ENCODE data around the gene LGI2.

DNA sequence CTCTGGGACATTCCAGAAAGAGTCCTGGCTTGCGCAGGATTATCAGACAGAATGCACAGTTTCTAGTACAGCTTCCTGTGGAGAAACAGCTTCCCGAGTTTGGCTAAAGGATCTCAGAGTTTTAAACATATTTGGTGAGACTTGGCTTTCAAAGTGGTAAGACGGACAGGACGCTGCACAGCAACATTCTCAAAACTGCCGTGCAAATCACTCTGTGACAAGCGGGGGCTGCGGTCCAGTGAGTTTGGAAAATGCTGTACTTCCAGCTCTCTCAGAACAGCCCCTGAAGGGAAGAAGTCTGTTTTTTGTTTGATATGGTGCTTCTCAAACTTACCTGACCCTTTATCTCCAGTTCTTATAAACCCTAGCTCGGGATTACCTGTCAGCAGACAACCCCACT, 18.1 kb downstream of the LGI2 start:
- TF ChIP-seq, protein P1, sequence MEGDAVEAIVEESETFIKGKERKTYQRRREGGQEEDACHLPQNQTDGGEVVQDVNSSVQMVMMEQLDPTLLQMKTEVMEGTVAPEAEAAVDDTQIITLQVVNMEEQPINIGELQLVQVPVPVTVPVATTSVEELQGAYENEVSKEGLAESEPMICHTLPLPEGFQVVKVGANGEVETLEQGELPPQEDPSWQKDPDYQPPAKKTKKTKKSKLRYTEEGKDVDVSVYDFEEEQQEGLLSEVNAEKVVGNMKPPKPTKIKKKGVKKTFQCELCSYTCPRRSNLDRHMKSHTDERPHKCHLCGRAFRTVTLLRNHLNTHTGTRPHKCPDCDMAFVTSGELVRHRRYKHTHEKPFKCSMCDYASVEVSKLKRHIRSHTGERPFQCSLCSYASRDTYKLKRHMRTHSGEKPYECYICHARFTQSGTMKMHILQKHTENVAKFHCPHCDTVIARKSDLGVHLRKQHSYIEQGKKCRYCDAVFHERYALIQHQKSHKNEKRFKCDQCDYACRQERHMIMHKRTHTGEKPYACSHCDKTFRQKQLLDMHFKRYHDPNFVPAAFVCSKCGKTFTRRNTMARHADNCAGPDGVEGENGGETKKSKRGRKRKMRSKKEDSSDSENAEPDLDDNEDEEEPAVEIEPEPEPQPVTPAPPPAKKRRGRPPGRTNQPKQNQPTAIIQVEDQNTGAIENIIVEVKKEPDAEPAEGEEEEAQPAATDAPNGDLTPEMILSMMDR (IDR thresholded peaks at IDR 0.05; ENCODE audit: low read depth, low read length, missing input control): no peak
- TF ChIP-seq RAD21 (IDR thresholded peaks at IDR 0.05) (no peak), FOXA1 (IDR thresholded peaks at IDR 0.05) (no peak), SP1 (IDR thresholded peaks at IDR 0.05) (no peak), JUND (IDR thresholded peaks at IDR 0.05) (no peak), EGR1 (IDR thresholded peaks at IDR 0.05; ENCODE audit: low read depth in 2 of 2) (no peak), RXRA (IDR thresholded peaks at IDR 0.05) (no peak), TAF1 (conservative IDR thresholded peaks at IDR 0.05) (no peak), YY1 (IDR thresholded peaks at IDR 0.05) (no peak)
- TF ChIP-seq, protein P2, sequence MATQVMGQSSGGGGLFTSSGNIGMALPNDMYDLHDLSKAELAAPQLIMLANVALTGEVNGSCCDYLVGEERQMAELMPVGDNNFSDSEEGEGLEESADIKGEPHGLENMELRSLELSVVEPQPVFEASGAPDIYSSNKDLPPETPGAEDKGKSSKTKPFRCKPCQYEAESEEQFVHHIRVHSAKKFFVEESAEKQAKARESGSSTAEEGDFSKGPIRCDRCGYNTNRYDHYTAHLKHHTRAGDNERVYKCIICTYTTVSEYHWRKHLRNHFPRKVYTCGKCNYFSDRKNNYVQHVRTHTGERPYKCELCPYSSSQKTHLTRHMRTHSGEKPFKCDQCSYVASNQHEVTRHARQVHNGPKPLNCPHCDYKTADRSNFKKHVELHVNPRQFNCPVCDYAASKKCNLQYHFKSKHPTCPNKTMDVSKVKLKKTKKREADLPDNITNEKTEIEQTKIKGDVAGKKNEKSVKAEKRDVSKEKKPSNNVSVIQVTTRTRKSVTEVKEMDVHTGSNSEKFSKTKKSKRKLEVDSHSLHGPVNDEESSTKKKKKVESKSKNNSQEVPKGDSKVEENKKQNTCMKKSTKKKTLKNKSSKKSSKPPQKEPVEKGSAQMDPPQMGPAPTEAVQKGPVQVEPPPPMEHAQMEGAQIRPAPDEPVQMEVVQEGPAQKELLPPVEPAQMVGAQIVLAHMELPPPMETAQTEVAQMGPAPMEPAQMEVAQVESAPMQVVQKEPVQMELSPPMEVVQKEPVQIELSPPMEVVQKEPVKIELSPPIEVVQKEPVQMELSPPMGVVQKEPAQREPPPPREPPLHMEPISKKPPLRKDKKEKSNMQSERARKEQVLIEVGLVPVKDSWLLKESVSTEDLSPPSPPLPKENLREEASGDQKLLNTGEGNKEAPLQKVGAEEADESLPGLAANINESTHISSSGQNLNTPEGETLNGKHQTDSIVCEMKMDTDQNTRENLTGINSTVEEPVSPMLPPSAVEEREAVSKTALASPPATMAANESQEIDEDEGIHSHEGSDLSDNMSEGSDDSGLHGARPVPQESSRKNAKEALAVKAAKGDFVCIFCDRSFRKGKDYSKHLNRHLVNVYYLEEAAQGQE (IDR thresholded peaks at IDR 0.05): no peak
- TF ChIP-seq, protein P3, sequence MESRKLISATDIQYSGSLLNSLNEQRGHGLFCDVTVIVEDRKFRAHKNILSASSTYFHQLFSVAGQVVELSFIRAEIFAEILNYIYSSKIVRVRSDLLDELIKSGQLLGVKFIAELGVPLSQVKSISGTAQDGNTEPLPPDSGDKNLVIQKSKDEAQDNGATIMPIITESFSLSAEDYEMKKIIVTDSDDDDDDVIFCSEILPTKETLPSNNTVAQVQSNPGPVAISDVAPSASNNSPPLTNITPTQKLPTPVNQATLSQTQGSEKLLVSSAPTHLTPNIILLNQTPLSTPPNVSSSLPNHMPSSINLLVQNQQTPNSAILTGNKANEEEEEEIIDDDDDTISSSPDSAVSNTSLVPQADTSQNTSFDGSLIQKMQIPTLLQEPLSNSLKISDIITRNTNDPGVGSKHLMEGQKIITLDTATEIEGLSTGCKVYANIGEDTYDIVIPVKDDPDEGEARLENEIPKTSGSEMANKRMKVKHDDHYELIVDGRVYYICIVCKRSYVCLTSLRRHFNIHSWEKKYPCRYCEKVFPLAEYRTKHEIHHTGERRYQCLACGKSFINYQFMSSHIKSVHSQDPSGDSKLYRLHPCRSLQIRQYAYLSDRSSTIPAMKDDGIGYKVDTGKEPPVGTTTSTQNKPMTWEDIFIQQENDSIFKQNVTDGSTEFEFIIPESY (IDR thresholded peaks at IDR 0.05): no peak
- TF ChIP-seq, protein P4, sequence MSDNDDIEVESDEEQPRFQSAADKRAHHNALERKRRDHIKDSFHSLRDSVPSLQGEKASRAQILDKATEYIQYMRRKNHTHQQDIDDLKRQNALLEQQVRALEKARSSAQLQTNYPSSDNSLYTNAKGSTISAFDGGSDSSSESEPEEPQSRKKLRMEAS (IDR thresholded peaks at IDR 0.05): no peak
